HepG2 (cell line): ENCODE data around the gene PALM3. TPM values are rescaled to one million over a fixed set of nuclear protein-coding genes. Genes with fewer than 3 reads are reported as not detected.
A peak's percentile ranks its signal among the peaks of the same experiment; 100 is the strongest.

Source experiments
- ERF ChIP-seq: IDR thresholded peaks from 2 replicates; pipeline ENCODE4 v1.6.1; 2018; ENCODE audit warnings: missing biosample characterization, missing genetic modification reagents
- MIER3 ChIP-seq: IDR thresholded peaks from 2 replicates; pipeline ENCODE4 v1.6.1; 2016; ENCODE audit warnings: missing compliant biosample characterization, borderline replicate concordance
- MTA1 ChIP-seq: sonication (generic); formaldehyde crosslinking; IDR thresholded peaks from 2 replicates; pipeline ENCODE4 v1.4.0; 2020; ENCODE audit warnings: missing genetic modification reagents, mild to moderate bottlenecking, borderline replicate concordance
- ZBTB3 ChIP-seq: sonication (generic); formaldehyde crosslinking; IDR thresholded peaks from 2 replicates; pipeline ENCODE4 v1.4.0; 2020; ENCODE audit warnings: low read depth, mild to moderate bottlenecking, moderate library complexity, missing genetic modification reagents, borderline replicate concordance
- ZBTB4 ChIP-seq: sonication (generic); formaldehyde crosslinking; IDR thresholded peaks from 2 replicates; pipeline ENCODE4 v1.4.0; 2020; ENCODE audit warnings: missing genetic modification reagents, mild to moderate bottlenecking, borderline replicate concordance
- ZBTB40 ChIP-seq, 2 experiments: fragments of 450-650 bp in 1 of 2; sonication (generic) in 1 of 2; formaldehyde crosslinking in 1 of 2; IDR thresholded peaks; 2 replicates each; pipeline versions ENCODE4 v1.6.1 to v1.8.0; 2016 to 2022; ENCODE audit warnings: antibody characterized with exemption in 1 of 2, mild to moderate bottlenecking in 1 of 2, missing genetic modification reagents in 1 of 2
- ZNF7 ChIP-seq: IDR thresholded peaks from 2 replicates; pipeline ENCODE4 v1.6.1; 2016; ENCODE audit warnings: missing biosample characterization, missing genetic modification reagents
- ZNF780A ChIP-seq: sonication (generic); formaldehyde crosslinking; IDR thresholded peaks from 2 replicates; pipeline ENCODE4 v1.8.0; 2022; ENCODE audit warnings: mild to moderate bottlenecking, missing genetic modification reagents, moderate library complexity
- ZSCAN12 ChIP-seq: sonication (generic); formaldehyde crosslinking; IDR thresholded peaks from 2 replicates; pipeline ENCODE4 v1.9.0; 2021; ENCODE audit warnings: mild to moderate bottlenecking, missing genetic modification reagents
- polyA plus RNA-seq, 8 experiments: library from polyadenylated mRNA; depleted of rRNA in 3 of 8; stranded (reverse) in 7 of 8; unstranded in 1 of 8; fragments of >200 nt; fragmentation: Illumina TruSeq in 4 of 8; extraction: Trizol in 4 of 8; gene quantifications; 2 replicates each; pipeline versions ENCODE4 v1.2.1 to v1.2.3, GENCODE V29; 2011 to 2016; ENCODE audit warnings: low read depth in 4 of 8, missing spikeins in 1 of 8, mixed read lengths in 1 of 8; ENCODE audit not compliant: insufficient read depth in 1 of 8
- total RNA-seq, 5 experiments: library from RNA; depleted of rRNA; stranded (reverse); fragments of >200 nt; fragmentation: Illumina TruSeq; extraction: Trizol; gene quantifications; 2 replicates each; pipeline ENCODE4 v1.2.3, GENCODE V29; 2016; ENCODE audit warnings: low read depth in 1 of 5
- TF ChIP-seq, protein P1 (sequence below): sonication (generic); formaldehyde crosslinking; IDR thresholded peaks from 2 replicates; pipeline ENCODE4 v1.4.0; 2020; ENCODE audit warnings: mild to moderate bottlenecking, missing genetic modification reagents, borderline replicate concordance

PALM3 gene
- total and polyA plus RNA-seq, 2 of the 13 experiments (the other 11 are each of a cell fraction or from before 2014, with no cell fraction given): 0.79 to 2.4 TPM

DNA sequence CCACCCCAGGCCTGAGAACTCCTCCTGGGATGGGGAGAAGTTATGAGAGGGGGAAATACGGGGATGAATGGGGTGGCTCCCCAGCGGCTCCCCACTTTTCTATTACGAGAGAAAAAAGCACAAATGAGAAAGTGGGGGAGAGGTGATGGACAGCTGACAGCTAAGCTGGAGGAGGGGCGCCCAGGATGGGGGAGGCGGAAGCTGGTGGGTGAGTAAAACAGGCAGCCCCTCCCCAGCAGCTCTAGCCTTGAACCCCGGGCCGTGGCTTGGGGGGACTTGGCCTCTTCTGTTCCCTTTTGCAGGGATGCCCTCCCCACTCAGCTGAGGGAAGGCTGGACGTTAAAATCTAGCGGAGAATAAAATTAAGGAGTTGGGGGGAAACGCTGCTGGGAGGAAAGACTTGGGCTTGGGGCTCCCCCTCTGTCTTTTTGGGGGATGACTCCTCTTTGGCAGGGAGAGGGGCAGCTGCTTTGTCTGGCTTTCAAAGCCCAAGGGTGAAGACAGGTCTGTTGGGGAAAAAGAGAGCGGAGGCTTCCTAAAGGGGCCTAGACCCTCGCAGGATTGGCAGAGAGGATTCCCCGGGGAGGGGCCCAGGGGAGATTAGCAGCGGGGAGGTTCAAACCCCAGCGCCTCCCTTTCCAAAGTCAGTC is 30.1 kb upstream of the PALM3 start (continued):
- no peak for TF ChIP-seq ZBTB40 (IDR thresholded peaks at IDR 0.05)
- peak; percentile 95 for TF ChIP-seq ZBTB40 (CRISPR knock-in tag; IDR thresholded peaks at IDR 0.05)
- TF ChIP-seq ZBTB3: no peak
- no peak for TF ChIP-seq ZSCAN12 (CRISPR knock-in tag)
- no peak; the same call in 1 of the 2 replicates for TF ChIP-seq MTA1 (CRISPR knock-in tag)
- TF ChIP-seq ZNF7 (CRISPR knock-in tag): no peak
- TF ChIP-seq MIER3 (CRISPR knock-in tag): no peak
- no peak for TF ChIP-seq ERF (CRISPR knock-in tag)
- no peak for TF ChIP-seq ZBTB4 (CRISPR knock-in tag)
- TF ChIP-seq, protein P1, sequence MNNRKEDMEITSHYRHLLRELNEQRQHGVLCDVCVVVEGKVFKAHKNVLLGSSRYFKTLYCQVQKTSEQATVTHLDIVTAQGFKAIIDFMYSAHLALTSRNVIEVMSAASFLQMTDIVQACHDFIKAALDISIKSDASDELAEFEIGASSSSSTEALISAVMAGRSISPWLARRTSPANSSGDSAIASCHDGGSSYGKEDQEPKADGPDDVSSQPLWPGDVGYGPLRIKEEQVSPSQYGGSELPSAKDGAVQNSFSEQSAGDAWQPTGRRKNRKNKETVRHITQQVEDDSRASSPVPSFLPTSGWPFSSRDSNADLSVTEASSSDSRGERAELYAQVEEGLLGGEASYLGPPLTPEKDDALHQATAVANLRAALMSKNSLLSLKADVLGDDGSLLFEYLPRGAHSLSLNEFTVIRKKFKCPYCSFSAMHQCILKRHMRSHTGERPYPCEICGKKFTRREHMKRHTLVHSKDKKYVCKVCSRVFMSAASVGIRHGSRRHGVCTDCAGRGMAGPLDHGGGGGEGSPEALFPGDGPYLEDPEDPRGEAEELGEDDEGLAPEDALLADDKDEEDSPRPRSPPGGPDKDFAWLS (CRISPR knock-in tag): no peak
- TF ChIP-seq ZNF780A (CRISPR knock-in tag): no peak
